K562 (cell line): Measurements from ENCODE around the gene AVPI1. TPM values are rescaled to one million over a fixed set of nuclear protein-coding genes. Genes with fewer than 3 reads are reported as not detected.

Source experiments
- ELF4 ChIP-seq: fragments of 450-650 bp; formaldehyde crosslinking; IDR thresholded peaks from 2 replicates; pipeline ENCODE4 v1.4.0; 2022; ENCODE audit warnings: missing genetic modification characterization
- GABPB1 ChIP-seq: sonication (generic); formaldehyde crosslinking; IDR thresholded peaks from 2 replicates; pipeline ENCODE4 v1.8.0; 2022; ENCODE audit warnings: mild to moderate bottlenecking, missing genetic modification reagents
- HINFP ChIP-seq: fragments of 450-650 bp; conservative IDR thresholded peaks from 2 replicates; pipeline ENCODE4 v1.6.1; 2016; ENCODE audit warnings: missing genetic modification characterization, low read depth, mild to moderate bottlenecking, control low read depth, missing compliant biosample characterization
- NEUROD1 ChIP-seq: fragments of 150-350 bp; IDR thresholded peaks from 2 replicates; pipeline ENCODE4 v1.6.1; 2014; ENCODE audit warnings: borderline replicate concordance, low read length, low read depth; ENCODE audit not compliant: partially characterized antibody
- RERE ChIP-seq: sonication (generic); formaldehyde crosslinking; IDR thresholded peaks from 2 replicates; pipeline ENCODE4 v1.8.0; 2023; ENCODE audit warnings: missing genetic modification reagents, mild to moderate bottlenecking, borderline replicate concordance
- SP2 ChIP-seq: IDR thresholded peaks from 2 replicates; pipeline ENCODE4 v1.6.1; 2011; ENCODE audit warnings: mild to moderate bottlenecking, low read depth, low read length, moderate library complexity; ENCODE audit not compliant: poor library complexity, severe bottlenecking; ENCODE audit errors: extremely low read depth
- STAT5A ChIP-seq: IDR thresholded peaks from 2 replicates; pipeline ENCODE4 v1.6.1; 2012; ENCODE audit warnings: low read length, inconsistent platforms, borderline replicate concordance
- ZC3H8 ChIP-seq: fragments of 450-650 bp; IDR thresholded peaks from 2 replicates; pipeline ENCODE4 v1.6.1; 2017
- ZFPM2 ChIP-seq: fragments of 250-450 bp; sonication (Bioruptor Pico); IDR thresholded peaks from 2 replicates; pipeline ENCODE4 v1.5.1; 2022; ENCODE audit warnings: mild to moderate bottlenecking
- ZFX ChIP-seq: sonication (generic); formaldehyde crosslinking; IDR thresholded peaks from 2 replicates; pipeline ENCODE4 v1.8.0; 2022; ENCODE audit warnings: mild to moderate bottlenecking, missing genetic modification reagents, moderate library complexity
- ZHX1 ChIP-seq: fragments of 150-350 bp; conservative IDR thresholded peaks from 2 replicates; pipeline ENCODE4 v1.6.1; 2014; ENCODE audit warnings: low read length
- ZNF121 ChIP-seq: sonication (generic); formaldehyde crosslinking; conservative IDR thresholded peaks from 2 replicates; pipeline ENCODE4 v1.8.0; 2022; ENCODE audit warnings: missing genetic modification reagents
- polyA plus RNA-seq, 8 experiments: library from polyadenylated mRNA; depleted of rRNA in 4 of 8; stranded (reverse) in 5 of 8; unstranded in 3 of 8; fragments of >200 nt; fragmentation: Nextera tagmentation in 2 of 8; fragmentation: Illumina TruSeq in 1 of 8; extraction: Ambion mirVana in 2 of 8; extraction: Trizol in 1 of 8; gene quantifications; 2 replicates each; pipeline versions ENCODE4 v1.2.1 to v1.2.3, GENCODE V29; 2011 to 2014; ENCODE audit warnings: inconsistent platforms in 1 of 8, missing spikeins in 1 of 8
- total RNA-seq, 7 experiments: library from RNA; depleted of rRNA in 6 of 7; stranded (reverse); fragments of >200 nt in 6 of 7; fragmentation: Illumina TruSeq in 2 of 7; extraction: Trizol in 2 of 7; gene quantifications; 2 replicates each; pipeline versions ENCODE4 v1.2.1 to v1.2.3, GENCODE V29; 2011 to 2021; ENCODE audit warnings: low replicate concordance in 1 of 7

Gene AVPI1
- total and polyA plus RNA-seq, 9 of the 15 experiments (the other 6 are each of a cell fraction or from before 2014, with no cell fraction given): 0.90 to 10.4 (median 7.4) TPM

- no peak for TF ChIP-seq RERE (CRISPR knock-in tag)
- no peak for TF ChIP-seq ZNF121 (CRISPR knock-in tag)
- TF ChIP-seq ZFX (CRISPR knock-in tag): no peak
- TF ChIP-seq HINFP (tag): no peak; the same call in 1 of the 2 replicates
- TF ChIP-seq STAT5A: peak; percentile 26; the same call in 1 of the 2 replicates
- TF ChIP-seq GABPB1 (CRISPR knock-in tag): no peak; the same call in 1 of the 2 replicates
- TF ChIP-seq ZFPM2: no peak
- TF ChIP-seq ZC3H8: no peak
- no peak for TF ChIP-seq ZHX1
- TF ChIP-seq SP2: no peak
- TF ChIP-seq ELF4 (CRISPR knock-in tag): no peak
- TF ChIP-seq NEUROD1: peak; percentile 33
Observed at GRCh38 chr10:97648562-97649404, 38.3 kb downstream of the AVPI1 start (continued).
